Mononuclear cell (primary cell): Measurements from ENCODE around the gene SPINDOC. TPM values are rescaled to one million over a fixed set of nuclear protein-coding genes. Genes with fewer than 3 reads are reported as not detected.
"Not testable (repeated sequence)": the region's sequence is repeated elsewhere in the genome, so short reads cannot be mapped to it uniquely, and the experiment has no call there.

Source experiments
- H3K27me3 ChIP-seq: 2 replicates; pipeline ENCODE4 v1.6.0; 2011; ENCODE audit warnings: low read length, control low read depth; ENCODE audit not compliant: insufficient read depth
- H3K4me1 ChIP-seq: 2 replicates; pipeline ENCODE4 v1.5.1; 2011; ENCODE audit warnings: mild to moderate bottlenecking, low read length, control low read depth; ENCODE audit not compliant: insufficient read depth
- H3K4me3 ChIP-seq: 2 replicates; pipeline ENCODE4 v1.5.1; 2011; ENCODE audit warnings: mild to moderate bottlenecking, low read length, moderate library complexity
- H3K9me3 ChIP-seq: 2 replicates; pipeline ENCODE4 v1.5.1; 2011; ENCODE audit warnings: low read depth, mild to moderate bottlenecking, control low read depth, low read length
- total RNA-seq: library from RNA; depleted of rRNA; stranded (reverse); fragments of >200 nt; gene quantifications from one replicate; pipeline ENCODE4 v1.2.3, GENCODE V29; 2012

SPINDOC gene
- total RNA-seq, 1 donor, result 3.0 TPM

DNA sequence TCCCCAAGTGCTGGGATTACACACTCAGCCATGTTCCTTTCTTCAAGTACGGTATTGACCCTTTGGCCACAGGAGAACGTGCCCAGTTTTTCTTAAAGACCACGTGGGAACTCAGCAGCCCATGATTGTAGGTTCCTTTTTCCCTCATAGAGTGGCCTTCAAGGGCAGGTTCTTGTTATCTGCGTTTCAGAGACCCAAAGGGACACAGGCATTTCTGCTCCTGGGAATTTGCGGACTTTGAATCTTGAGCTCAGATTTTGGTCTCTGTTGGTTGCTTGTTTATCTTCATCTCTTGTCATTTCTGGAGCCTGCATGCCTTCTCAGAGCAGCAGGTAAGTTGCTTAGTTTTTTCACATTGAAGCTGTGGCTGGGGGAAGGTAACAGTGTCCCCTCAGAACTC is 37.7 kb downstream of the SPINDOC start:
- H3K4me3 ChIP-seq, result no peak overlapping the region
- peaks cover 55% of the 10 kb centered on the region for H3K4me1 ChIP-seq
- no peaks in the 10 kb centered on the region for H3K27me3 ChIP-seq
- H3K9me3 ChIP-seq, result no peaks in the 10 kb centered on the region

DNA sequence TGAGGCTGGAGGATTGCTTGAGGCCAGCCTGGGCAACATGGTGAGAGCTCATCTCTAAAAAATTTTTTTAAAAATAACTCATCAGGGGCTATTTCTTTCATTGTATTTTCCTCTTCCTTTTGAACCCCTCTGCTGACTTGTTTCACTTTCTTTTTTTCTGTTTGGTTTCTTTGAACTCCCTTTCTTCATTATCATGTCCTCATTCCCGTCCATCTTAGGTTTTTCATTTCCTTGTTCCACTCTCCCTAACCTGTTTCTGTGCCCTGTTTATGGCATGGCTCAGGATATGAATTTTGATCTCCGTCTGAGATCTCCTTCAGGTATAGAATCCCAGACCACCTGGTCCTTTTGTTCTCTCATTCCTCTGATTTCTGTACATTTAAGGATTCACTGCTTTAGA is 38.1 kb downstream of the SPINDOC start:
- Histone ChIP-seq H3K4me3 (no peak overlapping the region), H3K27me3 (no peaks in the 10 kb centered on the region), H3K4me1 (peaks cover 57% of the 10 kb centered on the region)

DNA sequence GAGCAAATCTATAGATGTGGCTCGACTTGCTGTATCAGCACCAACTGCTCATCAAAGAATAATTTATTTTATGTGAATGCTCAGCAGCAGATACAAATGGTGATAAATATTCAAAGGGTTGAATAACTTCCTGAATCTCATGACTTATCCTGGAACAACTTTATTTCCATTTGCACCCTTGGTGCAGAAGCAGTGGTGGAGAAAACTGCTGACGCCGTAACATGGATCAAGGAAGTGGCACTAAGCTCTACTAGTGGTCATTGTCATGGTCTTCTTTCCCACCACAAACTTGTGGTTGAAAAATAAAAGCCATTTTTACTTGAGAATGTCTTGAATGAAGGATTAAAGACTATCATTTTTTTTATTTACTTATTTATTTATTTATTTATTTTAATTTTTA is 40.2 kb downstream of the SPINDOC start:
- no peak overlapping the region for H3K4me3 ChIP-seq
- H3K9me3 ChIP-seq, result no peaks in the 10 kb centered on the region
- no peaks in the 10 kb centered on the region for H3K27me3 ChIP-seq
- peaks cover 65% of the 10 kb centered on the region for H3K4me1 ChIP-seq

More for the DNA sequence above, 38.1 kb downstream of the SPINDOC start:
- H3K9me3 ChIP-seq, result no peaks in the 10 kb centered on the region

DNA sequence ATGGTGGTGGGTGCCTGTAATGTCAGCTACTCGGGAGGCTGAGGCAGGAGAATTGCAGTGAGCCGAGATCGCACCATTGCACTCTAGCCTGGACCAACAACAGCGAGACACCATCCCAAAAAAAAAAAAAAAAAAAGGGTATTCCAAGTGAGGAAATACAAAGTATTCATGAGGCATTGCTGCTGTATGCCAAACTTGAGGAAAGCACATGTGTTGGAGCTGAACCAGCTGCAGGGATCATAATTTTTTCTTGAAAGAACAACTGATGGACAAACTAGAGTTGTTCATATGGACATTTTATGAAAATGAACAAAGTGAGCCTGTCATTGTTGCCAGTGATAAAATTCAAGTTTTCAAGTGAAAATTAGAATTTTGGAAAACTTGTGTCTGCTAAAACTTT is 41.4 kb downstream of the SPINDOC start:
- Histone ChIP-seq H3K4me3 (no peak overlapping the region), H3K9me3 (no peaks in the 10 kb centered on the region), H3K27me3 (no peaks in the 10 kb centered on the region), H3K4me1 (peaks cover 66% of the 10 kb centered on the region)

DNA sequence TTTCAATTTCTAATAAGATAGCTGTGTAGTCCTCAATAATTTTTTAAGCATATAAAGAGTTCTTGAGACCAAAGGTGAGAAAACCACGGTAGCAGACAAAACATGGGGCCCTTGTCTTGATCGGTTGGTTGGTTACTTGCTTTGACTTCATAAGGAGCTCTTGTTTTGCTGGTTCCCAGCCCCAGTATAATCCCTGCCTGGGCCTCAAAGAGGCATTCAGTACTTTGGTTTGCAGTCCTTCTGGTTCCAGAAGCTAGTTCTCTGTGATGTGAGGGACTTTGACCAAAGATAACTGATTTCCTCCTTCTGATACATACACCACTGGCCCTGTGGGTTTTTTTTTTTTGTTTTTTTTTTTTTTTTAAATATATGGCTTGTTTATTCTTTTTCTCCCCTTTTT is 42.7 kb downstream of the SPINDOC start:
- Histone ChIP-seq H3K9me3 (no peaks in the 10 kb centered on the region), H3K4me3 (no peak overlapping the region), H3K4me1 (peaks cover 60% of the 10 kb centered on the region), H3K27me3 (no peaks in the 10 kb centered on the region)

DNA sequence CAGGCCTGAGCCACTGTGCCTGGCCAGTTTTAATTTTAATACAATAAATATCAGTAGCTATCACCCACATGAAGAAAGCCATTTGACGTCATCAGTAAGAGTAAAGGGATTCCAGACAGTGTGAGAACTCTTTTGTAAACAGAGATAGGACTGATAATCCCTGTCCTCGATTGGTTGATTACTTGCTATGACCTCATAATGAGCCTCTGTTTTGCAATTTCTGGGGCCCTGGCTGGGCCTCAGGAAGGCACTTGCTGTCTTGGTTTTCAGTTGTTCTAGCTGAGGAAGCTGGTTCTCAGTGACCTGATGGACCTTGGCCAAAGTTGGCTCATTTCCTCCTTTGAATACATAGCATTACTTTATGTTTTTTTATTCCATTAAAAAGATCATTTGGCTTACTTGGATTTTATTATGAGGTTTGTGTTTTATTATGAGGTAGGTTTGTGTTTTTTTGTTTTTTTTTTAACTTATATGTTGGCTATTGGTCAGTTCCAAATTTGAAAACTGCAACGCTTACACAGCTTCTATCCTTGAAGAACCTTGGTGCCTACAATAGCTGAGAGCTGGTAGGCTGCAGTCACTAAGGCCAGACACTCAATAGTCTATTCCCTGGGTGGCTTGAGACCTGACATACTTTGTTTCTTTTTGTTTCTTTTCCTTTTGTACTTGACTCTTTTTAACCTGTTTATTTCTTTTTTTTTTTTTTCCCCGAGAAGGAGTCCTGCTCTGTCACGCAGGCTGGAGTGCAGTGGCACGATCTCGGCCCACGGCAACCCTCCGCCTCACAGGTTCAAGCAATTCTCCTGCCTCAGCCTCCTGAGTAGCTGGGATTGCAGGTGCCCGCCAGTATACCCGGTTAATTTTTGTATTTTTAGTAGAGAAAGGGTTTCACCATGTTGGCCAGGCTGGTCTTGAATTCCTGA is 45.6 kb downstream of the SPINDOC start:
- Histone ChIP-seq H3K4me3 (no peak overlapping the region), H3K4me1 (peaks cover 69% of the 10 kb centered on the region), H3K9me3 (no peaks in the 10 kb centered on the region), H3K27me3 (no peaks in the 10 kb centered on the region)

DNA sequence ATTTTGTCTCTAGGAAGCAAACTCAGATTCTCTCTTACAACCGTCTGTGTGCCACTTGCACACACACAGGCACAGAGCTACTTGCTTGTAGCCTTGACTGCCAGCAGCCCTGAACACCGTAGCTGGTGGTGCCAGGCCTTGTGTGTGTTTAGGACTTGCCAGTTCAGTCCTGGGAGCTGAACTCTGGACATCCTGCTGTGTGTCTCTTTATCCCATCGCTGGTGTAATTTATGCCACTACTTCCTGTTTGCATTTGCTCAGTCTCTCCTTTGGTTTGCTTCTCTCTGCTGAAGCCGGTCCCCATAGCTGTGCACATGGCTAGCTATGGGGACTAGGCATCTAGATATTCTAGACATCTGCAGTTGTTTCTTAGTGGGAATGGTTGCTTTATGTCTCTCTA is 49.7 kb downstream of the SPINDOC start:
- Histone ChIP-seq H3K9me3 (no peaks in the 10 kb centered on the region), H3K27me3 (no peaks in the 10 kb centered on the region), H3K4me3 (no peak overlapping the region), H3K4me1 (peaks cover 76% of the 10 kb centered on the region)

DNA sequence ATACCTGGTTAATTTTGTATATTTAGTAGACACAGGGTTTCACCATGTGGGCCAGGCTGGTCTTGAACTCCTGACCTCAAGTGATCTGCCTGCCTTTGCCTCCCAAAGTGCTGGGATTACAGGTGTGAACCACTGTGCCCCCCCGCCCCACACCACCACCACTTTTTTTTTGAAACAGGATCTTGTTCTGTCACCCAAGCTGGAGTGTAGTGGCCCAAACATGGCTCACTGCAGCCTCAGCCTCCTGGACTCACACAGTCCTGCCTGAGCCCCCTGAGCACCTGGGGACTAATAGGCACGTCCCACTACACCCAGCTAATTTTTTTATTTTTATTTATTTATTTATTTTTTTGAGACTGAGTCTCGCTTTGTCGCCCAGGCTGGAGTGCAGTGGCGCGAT is 50.4 kb downstream of the SPINDOC start:
- not testable (repeated sequence) for H3K9me3 ChIP-seq, H3K4me3 ChIP-seq, H3K27me3 ChIP-seq
- H3K4me1 ChIP-seq, result peaks cover 76% of the 10 kb centered on the region

DNA sequence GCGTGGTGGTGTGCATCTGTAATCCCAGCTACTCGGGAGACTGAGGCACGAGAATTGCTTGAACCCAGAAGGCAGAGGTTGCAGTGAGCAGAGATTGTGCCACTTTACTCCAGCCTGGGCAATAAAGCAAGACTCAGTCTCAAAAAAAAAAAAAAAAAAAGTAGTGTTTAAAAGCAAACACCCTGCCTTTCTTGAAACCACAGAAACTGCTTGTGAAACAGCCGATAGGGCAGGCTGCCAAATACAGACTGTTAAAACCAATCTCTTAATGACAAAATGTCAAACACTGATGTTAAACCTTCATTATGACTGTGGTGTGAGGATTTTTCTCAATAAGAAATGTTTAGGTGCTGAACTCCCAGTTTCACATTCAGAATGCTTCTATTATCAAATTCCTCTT is 53.0 kb downstream of the SPINDOC start:
- peaks cover 90% of the 10 kb centered on the region for H3K4me1 ChIP-seq
- H3K4me3 ChIP-seq, result no peak overlapping the region

DNA sequence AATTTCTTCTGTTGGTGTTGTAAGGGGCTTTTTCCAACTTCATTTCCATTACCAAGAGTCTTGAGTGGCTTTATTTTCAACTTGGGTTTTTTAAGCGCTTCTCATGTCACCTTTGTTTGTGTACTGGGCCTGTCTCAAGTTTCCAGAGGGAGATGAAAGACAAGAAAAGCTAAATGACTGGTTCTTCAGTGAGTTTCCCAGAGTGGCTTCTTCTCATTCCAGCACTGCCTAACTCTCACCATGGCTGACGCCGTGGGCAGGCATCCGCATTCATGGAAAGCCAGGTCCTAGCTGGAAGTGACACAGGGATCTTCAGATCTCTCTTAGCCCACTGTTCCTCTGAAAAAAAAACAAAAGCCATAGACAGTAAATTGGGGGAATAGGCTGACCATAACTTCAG is 54.3 kb downstream of the SPINDOC start:
- Histone ChIP-seq H3K4me3 (no peak overlapping the region), H3K9me3 (no peaks in the 10 kb centered on the region), H3K27me3 (no peaks in the 10 kb centered on the region), H3K4me1 (peaks cover 97% of the 10 kb centered on the region)

More for the DNA sequence above, 53.0 kb downstream of the SPINDOC start:
- Histone ChIP-seq H3K27me3 (no peaks in the 10 kb centered on the region), H3K9me3 (no peaks in the 10 kb centered on the region)

DNA sequence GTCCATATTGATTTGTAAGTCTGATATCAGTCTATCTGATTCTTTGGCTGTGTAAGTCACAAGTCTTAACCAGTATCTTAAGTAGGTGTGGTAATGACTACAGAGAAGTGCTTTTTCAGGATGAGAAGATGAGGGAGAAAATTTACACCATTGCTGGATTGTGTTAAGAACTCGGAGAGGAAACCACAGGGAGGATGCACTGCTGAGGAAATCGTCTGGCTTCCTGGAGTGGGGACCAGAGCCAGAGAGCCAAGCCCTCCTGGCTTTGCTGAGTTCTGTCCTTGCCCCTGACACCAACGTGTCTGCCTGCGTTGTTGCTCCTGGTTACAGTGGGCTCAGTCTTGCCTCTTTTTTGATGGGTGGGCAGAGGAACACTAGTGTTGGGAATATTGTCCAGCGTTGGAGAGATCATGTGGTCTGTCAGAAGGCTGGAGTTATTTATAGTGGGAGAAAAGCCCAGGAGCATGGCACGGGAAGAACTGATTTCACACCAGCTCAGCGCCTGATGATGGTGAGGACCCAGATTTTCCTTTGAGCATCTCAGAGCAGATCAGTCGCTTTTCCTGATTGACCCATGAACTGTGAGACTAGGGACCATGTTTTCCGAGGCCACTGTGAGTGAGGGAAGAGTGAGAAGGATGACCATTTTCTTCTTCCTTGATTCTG is 55.3 kb downstream of the SPINDOC start:
- Histone ChIP-seq H3K9me3 (no peaks in the 10 kb centered on the region), H3K27me3 (no peaks in the 10 kb centered on the region), H3K4me1 (peaks cover 97% of the 10 kb centered on the region), H3K4me3 (no peak overlapping the region)

DNA sequence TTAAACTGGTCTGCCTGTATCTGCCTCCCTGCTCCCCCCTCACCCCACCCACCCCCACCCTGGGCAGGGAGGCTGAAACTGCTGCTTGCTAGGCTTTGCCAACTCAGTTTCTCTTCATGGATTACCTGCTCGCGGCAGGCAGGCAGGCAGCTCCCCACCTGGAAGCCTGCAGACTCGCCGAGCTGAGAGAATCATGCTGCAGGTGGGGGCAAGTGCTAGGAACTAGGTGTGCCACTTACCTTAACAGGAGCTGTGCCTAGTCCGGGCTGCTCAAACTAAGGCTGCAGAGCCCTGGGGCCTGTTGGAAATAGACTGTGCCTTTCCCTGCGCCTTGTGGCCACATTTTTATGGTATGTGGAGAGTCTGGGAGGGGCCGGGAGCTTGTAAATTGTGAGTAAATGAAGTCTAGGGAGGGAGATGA is 55.9 kb downstream of the SPINDOC start:
- H3K4me3 ChIP-seq, result no peak overlapping the region
- H3K9me3 ChIP-seq, result no peaks in the 10 kb centered on the region
- H3K4me1 ChIP-seq, result peaks cover 99% of the 10 kb centered on the region
- H3K27me3 ChIP-seq, result no peaks in the 10 kb centered on the region

DNA sequence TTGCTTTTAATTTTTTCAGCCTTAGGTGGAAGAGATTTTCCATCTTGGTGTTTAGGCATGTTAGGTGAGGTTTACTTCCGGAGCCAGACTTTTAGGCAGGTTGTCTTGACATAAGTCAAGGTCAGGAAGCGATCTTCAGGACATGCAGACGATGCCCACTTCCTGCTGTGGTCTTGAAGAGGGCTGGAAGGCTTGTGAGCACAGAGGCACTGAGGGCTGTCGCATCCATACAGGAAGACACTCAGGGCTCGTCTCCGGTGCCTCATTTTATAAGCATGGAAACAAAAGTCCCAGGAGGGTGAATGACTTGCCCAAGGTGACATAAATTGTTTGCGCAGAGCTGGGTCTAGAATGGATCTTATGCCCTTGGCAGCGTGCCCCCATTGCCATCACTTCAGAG is 56.4 kb downstream of the SPINDOC start:
- Histone ChIP-seq H3K27me3 (no peaks in the 10 kb centered on the region), H3K4me1 (peaks cover 99% of the 10 kb centered on the region), H3K4me3 (no peak overlapping the region), H3K9me3 (no peaks in the 10 kb centered on the region)

DNA sequence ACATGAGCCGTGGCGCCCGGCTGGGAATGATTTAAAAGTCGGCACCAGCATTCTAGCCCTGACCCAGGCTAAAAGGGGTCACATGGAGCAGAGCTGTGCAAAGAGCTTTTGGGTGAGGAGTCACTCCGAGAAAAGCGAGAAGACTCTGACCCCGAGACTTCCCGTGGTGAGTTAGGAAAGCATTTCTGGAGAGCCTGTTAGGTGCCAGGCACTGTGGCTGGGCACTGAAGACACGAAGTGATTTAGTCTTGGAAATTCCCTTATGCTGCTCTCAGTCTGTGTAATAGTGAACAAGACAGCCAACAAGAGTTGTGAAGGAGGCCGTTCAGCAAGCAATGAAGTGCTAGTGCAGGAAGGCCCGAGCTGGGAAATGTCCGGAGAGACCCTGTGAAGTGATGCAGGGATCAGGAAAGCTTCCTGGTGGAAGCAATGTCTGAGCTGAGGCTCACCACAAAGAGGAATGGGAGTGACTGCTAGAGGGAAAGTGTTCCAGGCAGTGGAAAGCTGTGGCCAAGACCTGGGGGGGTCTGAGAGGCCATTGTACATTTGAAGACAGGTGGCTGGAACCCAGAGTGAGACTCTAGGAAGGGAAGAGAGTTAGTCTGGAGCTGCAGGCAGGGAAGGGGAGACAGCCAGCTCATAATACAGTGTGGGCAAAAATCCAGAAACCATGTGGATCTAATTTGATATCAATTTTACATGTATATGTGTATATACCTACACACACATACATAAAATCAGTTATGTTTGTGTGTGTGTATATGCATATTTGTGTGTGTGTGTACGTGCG is 57.3 kb downstream of the SPINDOC start:
- H3K4me1 ChIP-seq, result peaks cover 97% of the 10 kb centered on the region
- no peaks in the 10 kb centered on the region for H3K9me3 ChIP-seq
- H3K4me3 ChIP-seq, result no peak overlapping the region
- no peaks in the 10 kb centered on the region for H3K27me3 ChIP-seq
